ENCODE results near the gene LIPK.
"Not testable (repeated sequence)": the region's sequence is repeated elsewhere in the genome, so short reads cannot be mapped to it uniquely, and the experiment has no call there.

The LIPK gene

DNA sequence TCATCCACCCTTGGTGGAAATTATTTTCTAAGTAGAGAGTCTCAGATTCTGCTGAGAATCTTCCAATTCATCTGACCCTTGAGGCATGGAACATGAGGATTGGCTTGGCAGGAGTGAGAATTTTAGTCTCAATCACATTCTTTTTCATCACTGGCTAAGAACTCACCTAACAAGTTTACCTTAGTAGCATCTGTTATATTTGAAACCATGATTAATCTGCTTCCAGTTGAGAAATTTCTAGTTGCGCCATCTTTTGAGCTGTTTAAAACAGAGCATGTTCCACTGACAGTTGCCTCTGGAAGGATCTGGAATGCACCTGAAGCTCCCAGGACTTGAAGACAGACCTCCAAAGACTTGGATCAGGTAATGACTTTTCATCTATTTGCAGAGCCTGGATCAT, at the start of gene LIPK:
Gene LIPK (plus strand): TSS at position 292 of the 400 bp plus-strand sequence. CDS start 18,295 bp downstream, outside the sequence.
- DNase-seq (ENCODE audit: low read depth), result no peak

GRCh38 chr10:88657901-88658300, 48.1 kb upstream of the LIPK start:
- DNase-seq (ENCODE audit: low read depth), result peak; percentile 49

- DNase-seq (ENCODE audit: low read depth), result no peak
Observed at GRCh38 chr10:88659725-88660597, 46.1 kb upstream of the LIPK start.

DNA sequence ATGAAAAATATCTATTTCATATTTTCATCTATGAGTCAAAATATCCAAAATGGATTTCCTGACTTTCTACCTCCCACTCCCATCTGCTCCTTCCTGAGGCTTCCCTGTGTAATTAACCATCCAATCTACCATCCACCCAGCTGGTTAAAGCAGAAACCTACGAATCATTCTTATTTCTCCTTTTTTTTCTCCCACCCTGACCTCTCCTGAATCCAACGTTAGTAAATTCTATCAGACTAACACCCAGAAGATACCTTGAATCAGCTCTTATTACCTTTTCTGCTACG, 45.5 kb upstream of the LIPK start:
- no peak for DNase-seq (ENCODE audit: low read depth)

- no peak for DNase-seq (ENCODE audit: low read depth)
Observed at GRCh38 chr10:88661018-88661417, 45.0 kb upstream of the LIPK start.

DNA sequence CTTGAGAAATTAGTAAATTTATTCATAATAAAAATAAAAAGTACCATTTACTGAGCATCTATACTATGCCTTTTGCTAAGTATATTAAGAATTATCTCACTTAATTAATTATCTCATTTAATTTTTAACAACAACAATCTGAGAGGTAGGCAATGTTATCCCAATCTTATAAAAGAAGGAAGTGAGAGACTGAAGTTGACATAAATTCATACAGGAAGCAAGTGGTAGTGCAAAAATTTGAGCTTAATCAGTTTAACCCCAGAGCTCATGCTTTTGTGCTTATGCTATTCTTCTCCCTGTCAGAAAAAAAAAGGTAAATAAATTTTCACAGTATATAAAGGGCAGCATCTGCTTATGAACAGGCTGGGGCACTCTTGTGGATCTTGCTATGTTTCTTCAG, 44.5 kb upstream of the LIPK start:
- DNase-seq (ENCODE audit: low read depth), result no peak

DNA sequence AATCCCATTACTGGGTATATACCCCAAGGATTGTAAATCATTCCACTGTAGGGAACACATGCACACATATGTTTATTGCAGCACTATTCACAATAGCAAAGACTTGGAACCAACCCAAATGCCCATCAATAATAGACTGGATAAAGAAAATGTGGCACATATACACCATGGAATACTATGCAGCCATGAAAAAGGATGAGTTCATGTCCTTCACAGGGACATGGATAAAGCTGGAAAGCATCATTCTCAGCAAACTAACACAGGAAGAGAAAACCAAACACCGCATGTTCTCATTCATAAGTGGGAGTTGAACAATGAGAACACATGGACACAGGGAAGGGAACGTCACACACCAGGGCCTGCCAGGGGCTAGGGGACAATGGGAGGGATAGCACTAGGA, 42.9 kb upstream of the LIPK start:
- DNase-seq (ENCODE audit: low read depth), result not testable (repeated sequence)

DNA sequence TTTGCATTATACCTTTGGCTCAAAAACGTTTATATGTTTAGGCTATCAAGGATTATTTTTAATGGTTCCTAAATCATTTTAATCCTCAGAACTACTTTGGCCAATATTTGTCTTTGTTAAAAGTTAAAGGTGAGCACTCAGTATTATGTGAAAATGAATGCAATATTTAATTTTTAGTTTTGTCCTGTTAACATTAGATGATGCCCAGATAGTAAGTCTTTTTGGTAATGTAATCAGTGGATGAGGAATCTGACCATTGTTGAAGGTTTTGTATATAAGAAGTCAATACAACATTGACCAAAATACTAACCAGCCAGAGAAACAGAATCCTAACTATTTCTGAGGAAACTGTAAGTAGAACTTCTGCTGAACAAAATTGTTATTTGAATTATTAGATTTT, 41.9 kb upstream of the LIPK start, which contains the start of gene LIPF:
Gene LIPF (plus strand): TSS at position 301 of the 400 bp plus-strand sequence. CDS start 2,856 bp downstream, outside the sequence.
- no peak for DNase-seq (ENCODE audit: low read depth)

DNA sequence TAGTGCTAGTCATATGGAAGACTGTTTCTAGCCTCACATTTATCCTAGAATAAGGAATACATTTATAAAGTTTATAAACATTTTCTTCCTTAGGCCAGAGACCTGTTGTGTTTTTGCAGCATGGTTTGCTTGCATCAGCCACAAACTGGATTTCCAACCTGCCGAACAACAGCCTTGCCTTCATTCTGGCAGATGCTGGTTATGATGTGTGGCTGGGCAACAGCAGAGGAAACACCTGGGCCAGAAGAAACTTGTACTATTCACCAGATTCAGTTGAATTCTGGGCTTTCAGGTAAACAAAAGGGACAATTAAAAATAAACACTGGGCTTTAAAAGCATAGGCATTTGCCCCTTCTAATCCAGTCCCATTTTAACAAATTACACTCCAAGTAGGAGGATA, 37.6 kb upstream of the LIPK start:
- no peak for DNase-seq (ENCODE audit: low read depth)

- DNase-seq (ENCODE audit: low read depth), result no peak
Observed at GRCh38 chr10:88670497-88670896, 35.6 kb upstream of the LIPK start.

DNA sequence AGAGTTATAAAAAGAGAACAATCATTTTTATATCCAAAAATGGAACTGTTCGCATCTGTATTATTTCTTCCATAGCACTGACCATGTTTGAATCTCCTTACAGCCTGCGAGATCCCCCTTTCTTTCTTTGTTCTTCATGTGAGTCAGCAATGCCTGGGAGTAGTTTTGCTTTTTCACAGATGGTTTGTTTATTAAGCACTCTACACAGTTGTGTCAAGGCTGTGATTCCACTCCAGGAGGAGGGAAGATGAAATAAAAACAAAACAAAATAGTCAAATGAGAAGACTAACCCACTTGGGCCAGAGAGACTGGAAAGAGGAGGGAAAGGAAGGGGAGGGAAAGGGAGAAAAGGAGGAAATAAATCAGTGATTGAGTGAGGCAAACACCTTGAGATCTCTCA, 34.0 kb upstream of the LIPK start:
- no peak for DNase-seq (ENCODE audit: low read depth)

DNA sequence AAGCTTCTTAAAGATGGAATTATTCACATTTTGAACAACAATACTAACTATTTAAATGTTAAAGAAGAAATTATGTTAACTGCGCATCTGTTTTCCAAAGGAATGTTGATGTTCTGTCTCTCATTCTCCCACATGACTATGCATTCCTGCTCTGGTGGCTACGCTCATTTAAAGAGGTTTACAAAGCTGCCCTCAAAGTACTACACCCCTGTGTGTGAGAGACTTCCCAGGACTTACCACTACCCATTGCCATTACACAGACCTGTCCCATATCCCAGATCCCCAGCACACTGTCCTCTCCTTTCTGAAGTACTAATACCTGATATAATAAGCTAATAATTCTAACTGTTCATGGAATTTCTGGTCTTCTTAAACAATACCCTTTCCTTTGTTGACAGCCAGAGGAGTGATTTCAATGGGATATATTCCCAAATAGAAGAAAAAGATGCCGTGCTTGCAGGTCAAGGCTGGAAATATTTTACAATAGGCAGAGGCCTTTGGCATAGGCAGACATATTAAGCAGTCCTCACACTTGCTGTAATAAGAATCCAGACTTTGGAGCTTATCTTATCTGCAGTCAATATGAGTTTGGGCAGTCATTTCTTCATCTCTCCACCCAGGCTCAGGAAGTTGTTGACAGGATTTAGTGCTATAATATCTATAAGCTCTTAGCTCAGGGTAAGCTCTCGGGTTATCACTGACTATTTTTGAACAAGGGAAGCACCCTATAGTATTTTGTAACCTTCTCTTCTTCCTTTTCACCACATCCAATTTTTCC, 29.6 kb upstream of the LIPK start:
- no peak for DNase-seq (ENCODE audit: low read depth)

- no peak for DNase-seq (ENCODE audit: low read depth)
Observed at GRCh38 chr10:88680958-88681357, 25.1 kb upstream of the LIPK start.

GRCh38 chr10:88682491-88682890, 23.6 kb upstream of the LIPK start:
- DNase-seq (ENCODE audit: low read depth), result no peak

- no peak for DNase-seq (ENCODE audit: low read depth)
Observed at GRCh38 chr10:88687853-88688467, 18.1 kb upstream of the LIPK start.

DNA sequence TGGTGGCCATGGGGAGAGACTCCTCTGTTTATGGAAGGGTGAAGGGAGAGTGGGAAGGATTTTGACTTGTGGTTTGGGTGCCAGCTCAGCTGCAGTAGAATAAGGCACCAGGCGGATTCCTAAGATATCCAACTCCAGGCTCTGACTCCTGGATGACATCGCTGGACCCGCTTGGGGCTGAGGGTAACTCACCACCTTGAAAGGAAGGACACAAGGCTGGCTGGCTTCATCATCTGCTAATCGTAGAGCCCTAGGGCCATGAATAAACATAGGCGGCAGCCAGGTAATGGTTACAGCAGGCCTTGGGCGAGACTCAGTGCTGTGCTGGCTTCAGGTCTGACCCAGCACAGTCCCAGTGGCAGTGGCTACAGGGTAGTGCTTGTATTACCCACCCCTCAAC, 16.7 kb upstream of the LIPK start:
- no peak for DNase-seq (ENCODE audit: low read depth)

DNA sequence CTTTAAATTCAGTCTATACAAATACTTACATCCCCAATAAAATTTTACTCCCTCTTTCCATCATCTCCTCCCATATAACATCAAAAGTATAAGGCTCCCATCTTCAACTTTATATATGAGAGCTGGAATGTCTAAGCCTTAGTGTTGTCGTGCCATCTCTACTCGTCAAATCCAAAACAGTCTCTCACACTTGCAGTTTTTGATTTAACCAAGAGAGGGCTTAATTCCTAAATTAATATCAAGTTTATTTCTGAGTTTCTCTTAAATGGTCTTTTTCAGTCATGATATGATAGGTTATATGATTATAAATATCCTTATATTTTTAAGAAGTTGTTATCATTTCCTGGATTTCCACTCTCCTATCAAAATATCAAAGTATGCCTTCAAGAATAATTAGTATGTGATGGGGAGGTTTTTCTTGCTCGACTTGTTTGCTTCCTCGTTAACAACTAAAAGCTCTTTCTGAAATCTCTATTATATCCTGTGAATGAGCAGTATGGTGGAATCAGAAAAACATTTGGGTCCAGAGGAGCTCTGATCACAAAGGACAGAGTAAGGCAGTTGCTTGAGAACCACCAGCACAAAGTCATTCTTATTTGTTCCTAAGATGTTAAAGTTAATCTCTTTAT, 12.5 kb upstream of the LIPK start:
- no peak for DNase-seq (ENCODE audit: low read depth)

- no peak for DNase-seq (ENCODE audit: low read depth)
Observed at GRCh38 chr10:88702848-88703597, 3.0 kb upstream of the LIPK start.

- DNase-seq (ENCODE audit: low read depth), result peak; percentile 72
Observed at GRCh38 chr10:88707429-88708155, 1.5 kb downstream of the LIPK start.

DNA sequence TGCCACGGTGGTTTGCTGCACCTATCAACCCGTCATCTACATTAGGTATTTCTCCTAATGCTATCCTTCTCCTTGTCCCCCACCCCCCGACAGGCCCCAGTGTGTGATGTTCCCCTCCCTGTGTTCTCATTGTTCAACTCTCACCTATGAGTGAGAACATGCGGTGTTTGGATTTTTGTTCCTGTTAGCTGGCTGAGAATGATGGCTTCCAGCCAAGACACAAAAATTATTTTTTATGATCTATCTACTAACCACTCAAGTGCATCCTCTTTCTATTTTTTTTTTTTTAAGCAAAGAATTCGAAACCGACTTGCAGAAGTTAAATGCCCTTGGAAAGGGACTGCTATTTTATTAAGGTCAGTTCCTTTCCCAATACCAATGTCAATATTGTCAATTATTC, 3.3 kb downstream of the LIPK start:
- DNase-seq (ENCODE audit: low read depth), result not testable (repeated sequence)

- no peak for DNase-seq (ENCODE audit: low read depth)
Observed at GRCh38 chr10:88715517-88715916, 9.5 kb downstream of the LIPK start.

Measured in stromal cell of bone marrow (primary cell).